Effector memory CD4-positive, alpha-beta T cell (primary cell): ENCODE results near the gene EXOG.

Source experiments
- DNase-seq, 3 donors: peaks; one replicate each; pipeline ENCODE4 v3.0.0-alpha.2; 2020
- H3K27ac ChIP-seq: 2 replicates; pipeline ENCODE4 v1.7.0; 2013; ENCODE audit warnings: mild to moderate bottlenecking, low read length, moderate library complexity; ENCODE audit not compliant: insufficient read depth, poor library complexity, severe bottlenecking
- H3K27me3 ChIP-seq: replicated peaks from 2 replicates; pipeline ENCODE4 v1.7.0; 2013; ENCODE audit warnings: mild to moderate bottlenecking, low read length; ENCODE audit not compliant: insufficient read depth, control insufficient read depth, poor library complexity, severe bottlenecking
- H3K36me3 ChIP-seq: 2 replicates; pipeline ENCODE4 v1.7.0; 2013; ENCODE audit warnings: mild to moderate bottlenecking, low read length, moderate library complexity; ENCODE audit not compliant: control insufficient read depth, insufficient read depth
- H3K4me1 ChIP-seq: 2 replicates; pipeline ENCODE4 v1.7.0; 2013; ENCODE audit warnings: low read length, mild to moderate bottlenecking; ENCODE audit not compliant: control insufficient read depth, insufficient read depth, poor library complexity, severe bottlenecking
- H3K4me3 ChIP-seq: 2 replicates; pipeline ENCODE4 v1.7.0; 2013; ENCODE audit warnings: low read length, low read depth, mild to moderate bottlenecking; ENCODE audit not compliant: insufficient read depth, poor library complexity, severe bottlenecking
- H3K9me3 ChIP-seq: 2 replicates; pipeline ENCODE4 v1.7.0; 2013; ENCODE audit warnings: mild to moderate bottlenecking, low read length, moderate library complexity; ENCODE audit not compliant: control insufficient read depth

EXOG gene

DNA sequence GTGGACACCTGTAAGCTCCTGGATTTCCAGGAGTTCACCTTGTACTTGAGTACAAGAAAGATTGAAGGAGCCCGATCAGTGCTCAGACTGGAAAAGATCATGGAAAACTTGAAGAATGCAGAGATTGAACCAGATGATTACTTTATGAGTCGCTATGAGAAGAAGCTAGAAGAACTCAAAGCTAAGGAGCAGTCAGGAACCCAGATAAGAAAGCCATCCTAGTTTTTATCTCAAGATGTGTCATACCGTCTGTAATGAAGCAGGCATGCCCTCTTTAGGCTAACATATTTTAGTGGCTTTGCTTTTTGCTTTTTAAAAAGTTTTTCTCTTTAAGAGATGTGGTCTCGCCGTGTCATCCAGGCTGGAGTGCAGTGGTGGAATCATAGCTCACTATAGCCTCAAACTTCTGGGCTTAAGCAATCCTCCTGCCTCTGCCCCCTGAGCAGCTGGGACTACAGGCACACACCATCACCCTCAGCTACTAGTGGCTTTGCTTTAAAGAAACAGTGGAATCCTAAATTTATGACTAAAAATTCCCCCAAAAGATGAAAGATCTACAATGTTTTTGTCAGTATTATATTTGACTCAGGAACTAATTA, 28.1 kb downstream of the EXOG start:
- peaks cover 14% of the 10 kb centered on the region for H3K36me3 ChIP-seq
- H3K4me3 ChIP-seq, result no peak overlapping the region
- peaks cover 16% of the 10 kb centered on the region for H3K4me1 ChIP-seq
- H3K27ac ChIP-seq, result no peak overlapping the region
- no peaks in the 10 kb centered on the region for H3K9me3 ChIP-seq
- H3K27me3 ChIP-seq, result no peaks in the 10 kb centered on the region
- no peak for DNase-seq

DNA sequence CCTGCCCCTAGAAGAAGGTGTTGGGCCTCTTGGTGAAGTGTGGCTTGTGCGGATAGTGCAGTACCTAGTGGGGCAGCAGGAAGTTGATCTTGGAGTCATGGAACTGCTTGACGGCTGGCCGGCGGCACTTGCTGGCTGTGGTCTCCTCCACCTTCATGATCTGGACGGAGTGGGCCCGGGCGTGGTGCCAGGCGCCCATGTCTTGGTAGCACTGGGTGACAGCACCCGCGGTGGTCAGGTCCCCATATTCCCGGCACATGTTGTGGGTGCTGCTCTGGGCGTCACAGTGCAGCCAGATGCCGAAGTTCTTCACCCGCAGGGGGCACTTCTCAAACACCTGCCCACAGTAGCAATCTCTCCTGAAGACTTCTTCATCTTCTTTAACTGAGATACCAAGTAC, 30.7 kb downstream of the EXOG start:
- Histone ChIP-seq H3K9me3 (no peaks in the 10 kb centered on the region), H3K27ac (no peak overlapping the region), H3K4me1 (no peaks in the 10 kb centered on the region), H3K27me3 (no peaks in the 10 kb centered on the region), H3K36me3 (peaks cover 14% of the 10 kb centered on the region), H3K4me3 (no peak overlapping the region)
- DNase-seq, result no peak

DNA sequence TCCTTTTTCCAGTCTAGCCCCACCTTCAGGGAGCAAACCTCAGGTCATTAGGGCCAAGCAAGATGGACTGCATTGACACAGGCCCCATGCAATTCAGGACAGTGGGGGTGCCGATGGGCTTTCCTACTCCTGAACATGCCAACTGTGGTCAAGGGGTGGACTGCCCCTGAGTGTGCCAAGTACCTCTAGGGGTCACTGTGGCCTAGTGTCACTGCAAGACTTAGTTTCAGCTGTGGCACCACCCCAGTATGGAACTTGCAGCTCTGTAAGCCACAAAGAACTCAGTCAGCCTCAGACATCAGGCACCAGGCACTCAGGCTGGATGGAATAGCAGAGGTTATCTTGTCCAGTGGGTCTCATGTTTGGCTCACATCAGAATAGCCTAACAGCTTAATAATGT, 32.3 kb downstream of the EXOG start:
- DNase-seq, result no peak
- H3K4me1 ChIP-seq, result no peaks in the 10 kb centered on the region
- no peak overlapping the region for H3K27ac ChIP-seq
- no peaks in the 10 kb centered on the region for H3K9me3 ChIP-seq
- no peak overlapping the region for H3K4me3 ChIP-seq
- peaks cover 14% of the 10 kb centered on the region for H3K36me3 ChIP-seq
- H3K27me3 ChIP-seq, result no peaks in the 10 kb centered on the region

DNA sequence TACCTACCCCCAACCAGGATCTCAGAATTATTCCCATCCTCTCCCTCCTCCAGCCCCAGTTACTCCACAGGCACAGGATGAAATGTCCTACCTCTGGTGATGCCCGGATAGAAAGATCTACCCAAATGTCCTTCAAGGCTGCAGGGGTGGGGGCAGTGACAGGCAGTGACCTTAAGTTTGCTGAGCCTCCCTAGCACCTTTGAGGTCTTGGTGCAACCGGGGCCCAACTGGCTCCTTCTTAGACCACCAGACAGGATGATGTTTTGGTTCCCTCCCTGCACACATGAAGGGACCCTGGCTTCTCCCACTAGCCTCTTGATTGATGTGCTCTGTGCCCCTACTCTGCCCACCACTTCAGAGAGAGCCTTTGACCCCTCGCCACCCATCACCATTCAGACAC, 36.4 kb downstream of the EXOG start:
- Histone ChIP-seq H3K27me3 (no peaks in the 10 kb centered on the region), H3K27ac (no peak overlapping the region), H3K36me3 (peaks cover 3% of the 10 kb centered on the region), H3K9me3 (no peaks in the 10 kb centered on the region), H3K4me1 (no peaks in the 10 kb centered on the region), H3K4me3 (no peak overlapping the region)
- no peak for DNase-seq

DNA sequence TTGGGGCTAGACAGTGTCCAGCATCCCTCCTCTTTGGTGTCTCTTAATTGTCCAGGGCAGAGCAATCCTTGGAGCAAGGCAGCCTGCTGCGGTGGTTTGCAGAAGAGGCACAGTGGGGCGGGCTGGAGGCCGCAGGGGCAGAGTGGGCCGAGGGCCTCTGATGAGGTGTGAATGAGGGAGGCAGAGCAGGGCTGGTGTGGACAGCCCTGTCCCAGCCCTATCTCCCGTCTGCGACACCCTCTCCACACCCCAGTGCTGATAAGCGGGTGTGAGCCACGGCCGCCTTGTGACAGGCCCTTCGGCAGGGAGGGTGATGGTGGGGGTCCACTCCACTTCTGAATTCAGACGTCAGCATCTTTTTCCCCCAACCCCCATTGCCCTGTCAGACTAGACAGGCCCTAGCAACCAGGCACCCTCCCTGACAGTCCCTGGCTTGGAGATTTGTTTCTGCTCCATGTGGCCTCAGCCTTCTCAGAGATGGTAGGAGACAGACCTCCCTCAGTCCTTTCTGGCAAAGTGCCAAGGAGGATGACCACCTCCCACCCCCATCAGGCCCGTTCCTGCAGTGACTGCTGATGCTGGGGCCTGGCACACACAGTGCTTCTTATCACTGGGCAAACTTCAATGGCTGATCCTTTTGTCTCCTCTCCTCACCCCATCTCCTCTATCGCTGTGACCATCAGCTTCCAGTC, 37.3 kb downstream of the EXOG start:
- Histone ChIP-seq H3K27me3 (no peaks in the 10 kb centered on the region), H3K9me3 (no peaks in the 10 kb centered on the region), H3K27ac (no peak overlapping the region), H3K4me3 (no peak overlapping the region), H3K4me1 (no peaks in the 10 kb centered on the region), H3K36me3 (no peaks in the 10 kb centered on the region)
- DNase-seq, result no peak

DNA sequence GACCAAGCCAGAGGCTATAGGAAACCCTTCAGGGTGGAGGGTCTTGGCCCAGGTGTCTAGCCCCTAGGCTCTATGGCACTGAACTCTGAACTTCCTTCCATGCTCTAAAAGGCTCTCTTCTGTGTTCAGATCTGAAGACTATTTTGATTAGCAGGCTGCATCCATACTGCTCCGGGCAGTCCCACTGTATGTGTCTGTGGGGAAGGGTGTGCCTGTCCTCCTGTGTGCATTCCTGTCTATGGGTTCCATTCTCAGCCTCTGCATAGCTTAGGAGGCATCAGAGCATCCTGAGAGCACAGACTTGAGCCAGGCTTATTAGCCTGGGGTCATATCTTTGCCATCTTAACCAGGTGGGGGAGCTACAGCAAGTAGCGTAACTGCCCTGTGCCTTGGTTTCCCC, 38.0 kb downstream of the EXOG start:
- no peak for DNase-seq
- H3K4me3 ChIP-seq, result no peak overlapping the region
- H3K9me3 ChIP-seq, result no peaks in the 10 kb centered on the region
- no peaks in the 10 kb centered on the region for H3K36me3 ChIP-seq
- H3K27ac ChIP-seq, result no peak overlapping the region
- H3K27me3 ChIP-seq, result no peaks in the 10 kb centered on the region
- no peaks in the 10 kb centered on the region for H3K4me1 ChIP-seq

DNA sequence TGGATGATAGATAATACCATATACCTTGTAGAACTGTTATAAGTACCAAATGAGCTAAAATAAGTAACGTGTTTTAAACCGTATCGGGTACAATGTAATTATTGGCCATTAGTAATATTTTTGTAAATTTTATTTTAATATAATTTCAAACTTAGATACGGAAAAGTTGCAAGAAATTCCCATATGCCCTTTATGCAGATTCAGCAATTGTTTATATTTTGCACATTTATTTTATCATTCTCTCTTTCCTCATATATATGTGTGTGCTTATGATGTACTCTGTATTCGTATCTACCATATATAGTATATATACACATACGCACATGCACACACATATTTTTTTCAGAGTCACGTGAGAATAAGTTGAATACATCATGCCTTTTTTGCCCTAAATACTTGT, 38.5 kb downstream of the EXOG start:
- H3K27ac ChIP-seq, result no peak overlapping the region
- no peak overlapping the region for H3K4me3 ChIP-seq
- H3K27me3 ChIP-seq, result no peaks in the 10 kb centered on the region
- no peaks in the 10 kb centered on the region for H3K36me3 ChIP-seq
- no peaks in the 10 kb centered on the region for H3K9me3 ChIP-seq
- H3K4me1 ChIP-seq, result no peaks in the 10 kb centered on the region
- no peak for DNase-seq

DNA sequence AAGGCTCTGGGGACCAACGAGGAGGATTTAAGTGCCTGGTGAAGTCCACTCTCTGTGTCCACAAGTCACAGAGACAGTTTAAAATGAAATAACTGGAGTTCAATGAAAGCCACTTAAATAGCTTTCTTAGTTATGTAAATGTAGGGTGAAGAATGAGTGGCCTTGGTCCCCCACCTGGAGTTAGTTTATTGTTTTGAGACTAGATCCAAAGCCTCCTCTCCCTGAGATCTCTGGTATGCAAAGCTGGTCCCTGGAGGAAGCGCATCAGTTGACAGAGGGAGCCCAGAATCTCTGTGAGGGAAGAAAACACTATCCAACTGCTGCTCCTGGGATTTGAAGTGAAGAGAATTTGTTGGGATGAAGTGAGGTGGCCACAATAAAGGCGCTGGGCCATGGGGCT, 40.5 kb downstream of the EXOG start:
- H3K4me1 ChIP-seq, result no peaks in the 10 kb centered on the region
- H3K27ac ChIP-seq, result no peak overlapping the region
- H3K27me3 ChIP-seq, result no peaks in the 10 kb centered on the region
- H3K36me3 ChIP-seq, result no peaks in the 10 kb centered on the region
- no peaks in the 10 kb centered on the region for H3K9me3 ChIP-seq
- H3K4me3 ChIP-seq, result no peak overlapping the region
- no peak for DNase-seq

DNA sequence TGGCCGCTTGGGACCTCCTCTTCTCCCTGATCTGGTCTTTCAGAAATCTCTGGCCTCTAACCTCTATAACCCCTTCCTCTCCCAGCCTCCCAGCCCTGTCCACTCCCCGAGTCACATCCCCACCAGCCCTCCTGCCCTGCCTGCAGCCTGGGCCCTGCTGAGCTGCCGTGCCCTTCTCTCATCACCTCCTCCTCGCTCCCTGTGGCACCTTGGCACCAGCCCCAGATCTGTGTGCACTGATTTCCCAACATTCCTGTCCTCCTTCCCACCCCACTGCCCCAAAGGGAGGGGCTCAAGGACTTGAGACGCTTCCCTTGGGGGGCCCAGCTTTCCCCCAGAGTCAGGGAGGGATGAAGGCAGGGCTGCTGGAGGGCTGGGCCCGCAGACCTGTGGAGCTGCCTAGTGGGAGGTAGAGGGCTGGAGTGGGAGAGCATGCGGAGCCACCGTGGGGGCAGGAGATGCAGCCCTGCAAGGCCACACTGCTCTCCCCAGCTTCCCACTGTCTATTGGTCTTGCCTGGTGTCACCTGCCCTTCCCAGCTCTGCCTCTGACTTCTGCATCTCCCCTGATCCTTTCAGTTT, 42.7 kb downstream of the EXOG start:
- Histone ChIP-seq H3K4me3 (no peak overlapping the region), H3K27ac (no peak overlapping the region), H3K4me1 (no peaks in the 10 kb centered on the region), H3K27me3 (no peaks in the 10 kb centered on the region), H3K9me3 (no peaks in the 10 kb centered on the region), H3K36me3 (no peaks in the 10 kb centered on the region)
- no peak for DNase-seq

DNA sequence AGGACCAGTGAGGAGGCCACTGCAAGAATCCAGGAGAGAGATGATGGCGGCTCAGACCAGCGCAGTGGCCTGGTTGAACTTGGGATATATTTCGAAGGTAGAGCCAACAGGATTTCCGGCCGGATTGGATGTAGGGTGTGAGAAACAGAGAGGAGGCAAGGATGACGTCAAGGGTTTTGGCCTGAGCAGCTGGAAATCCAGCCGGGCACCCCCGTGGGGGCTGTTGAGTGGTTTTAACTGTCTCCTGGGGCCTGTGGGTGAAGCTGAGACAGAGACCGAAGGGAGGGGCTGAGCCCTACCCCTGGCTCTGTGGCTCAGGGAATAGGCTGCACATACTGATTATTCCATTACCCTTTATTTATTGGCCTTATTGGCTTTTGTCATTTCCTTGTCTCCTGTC, 45.7 kb downstream of the EXOG start:
- Histone ChIP-seq H3K4me1 (no peaks in the 10 kb centered on the region), H3K27me3 (no peaks in the 10 kb centered on the region), H3K36me3 (no peaks in the 10 kb centered on the region), H3K4me3 (no peak overlapping the region), H3K27ac (no peak overlapping the region), H3K9me3 (no peaks in the 10 kb centered on the region)
- DNase-seq, result no peak
